ENCODE data around the gene AMBP.

GRCh38 chr9:114112778-114113584 lies 34.9 kb upstream of the AMBP start:
- no peak for TF ChIP-seq CTCF (IDR thresholded peaks at IDR 0.05)
- TF ChIP-seq EZH2 (IDR thresholded peaks at IDR 0.05) = no peak

Measured in neural progenitor cell (in vitro differentiated cells).